Measurements from ENCODE around the gene PCBP4.
"Not testable (repeated sequence)": the region's sequence is repeated elsewhere in the genome, so short reads cannot be mapped to it uniquely, and the experiment has no call there.

PCBP4 gene

DNA sequence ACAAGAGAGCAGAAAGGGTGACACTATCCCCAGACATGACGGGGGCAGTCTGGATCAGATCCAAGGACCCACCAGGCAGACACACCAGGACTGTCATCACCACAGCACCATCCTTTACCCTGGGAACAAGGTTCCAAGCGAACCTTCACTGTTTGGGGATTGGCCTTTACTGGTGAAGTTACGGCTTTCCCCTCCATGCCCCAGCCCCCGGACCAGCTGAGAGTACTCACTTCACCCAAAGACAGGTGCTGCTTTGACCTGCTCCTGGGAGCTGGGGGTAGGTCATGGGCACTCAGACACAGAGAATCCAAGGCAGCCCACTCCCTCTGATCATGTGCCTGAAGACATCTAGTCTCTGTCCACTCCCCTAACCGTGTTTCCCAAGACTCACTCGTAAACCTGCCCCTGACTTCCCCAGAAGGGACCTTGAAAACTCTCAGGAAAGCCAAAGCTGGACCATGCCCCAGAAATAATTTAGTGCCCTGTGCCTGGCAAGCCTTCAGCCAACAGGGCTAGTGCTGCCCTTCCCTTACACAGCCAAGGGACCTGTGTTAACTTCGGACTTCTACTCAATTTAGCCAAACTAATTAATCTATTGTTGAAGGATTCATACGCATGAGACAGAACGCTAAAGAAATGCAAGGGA lies 28.4 kb downstream of the PCBP4 start:
- no peak for DNase-seq (ENCODE audit: low read depth)

DNA sequence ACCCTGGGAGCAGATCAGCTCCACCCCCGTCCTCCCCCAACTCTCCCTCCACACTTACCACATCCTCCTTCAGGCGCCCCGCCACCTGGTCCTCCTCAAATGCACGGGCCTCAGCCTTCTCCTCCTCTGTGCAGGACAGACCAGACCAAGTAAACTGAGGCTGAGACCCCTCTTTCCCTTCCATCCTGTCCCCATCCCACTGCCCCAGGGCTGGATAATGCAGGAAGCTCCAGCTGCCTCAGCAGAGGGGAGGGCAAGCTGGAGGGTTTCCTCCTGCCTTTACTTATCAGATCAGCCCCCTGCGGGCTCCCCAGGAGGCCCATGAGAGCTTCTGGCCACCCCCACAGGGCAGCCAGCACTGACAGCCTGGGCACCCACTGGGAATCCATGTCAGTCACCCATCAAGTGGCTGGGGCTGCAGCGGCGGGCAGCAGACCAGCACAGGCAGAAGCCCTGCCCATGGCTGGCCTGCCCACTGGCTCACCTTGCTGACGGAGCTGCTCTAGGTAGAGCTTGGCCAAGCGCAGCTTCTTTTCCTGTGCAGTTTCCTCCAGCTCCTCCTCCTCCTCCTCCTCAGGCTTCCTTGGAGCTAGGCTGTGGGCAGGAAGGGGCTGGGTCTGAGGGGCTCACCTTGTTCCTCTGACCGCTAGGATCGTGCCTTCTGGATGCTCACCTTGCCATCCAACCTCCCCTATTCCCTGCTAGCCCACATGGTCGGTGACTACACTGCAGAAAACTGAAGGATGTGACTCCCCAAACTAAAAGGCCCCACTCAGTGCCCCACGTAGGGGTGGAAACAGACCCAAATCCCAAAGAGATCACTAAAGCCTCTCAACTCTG lies 29.4 kb downstream of the PCBP4 start:
- DNase-seq (ENCODE audit: low read depth), result no peak

DNA sequence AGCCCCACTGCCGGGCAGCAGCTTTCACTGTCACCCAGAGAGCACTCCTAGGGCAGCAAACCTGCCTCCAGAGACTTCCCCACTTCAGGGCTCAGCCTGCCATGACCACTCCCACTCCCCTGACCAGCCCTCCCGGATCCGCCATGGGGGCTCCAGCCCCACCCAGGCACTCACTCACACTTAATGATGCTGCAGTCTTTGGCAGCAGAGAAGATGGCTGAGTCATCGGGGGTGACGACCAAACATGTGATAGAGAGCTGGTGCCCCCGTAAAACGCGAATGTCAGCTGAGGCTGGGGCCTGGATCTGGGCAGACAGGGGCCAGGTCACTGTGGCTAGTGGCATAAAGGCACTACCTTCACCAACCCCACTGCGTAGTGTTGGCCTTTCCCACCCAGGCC lies 30.2 kb downstream of the PCBP4 start:
- DNase-seq (ENCODE audit: low read depth), result no peak

DNA sequence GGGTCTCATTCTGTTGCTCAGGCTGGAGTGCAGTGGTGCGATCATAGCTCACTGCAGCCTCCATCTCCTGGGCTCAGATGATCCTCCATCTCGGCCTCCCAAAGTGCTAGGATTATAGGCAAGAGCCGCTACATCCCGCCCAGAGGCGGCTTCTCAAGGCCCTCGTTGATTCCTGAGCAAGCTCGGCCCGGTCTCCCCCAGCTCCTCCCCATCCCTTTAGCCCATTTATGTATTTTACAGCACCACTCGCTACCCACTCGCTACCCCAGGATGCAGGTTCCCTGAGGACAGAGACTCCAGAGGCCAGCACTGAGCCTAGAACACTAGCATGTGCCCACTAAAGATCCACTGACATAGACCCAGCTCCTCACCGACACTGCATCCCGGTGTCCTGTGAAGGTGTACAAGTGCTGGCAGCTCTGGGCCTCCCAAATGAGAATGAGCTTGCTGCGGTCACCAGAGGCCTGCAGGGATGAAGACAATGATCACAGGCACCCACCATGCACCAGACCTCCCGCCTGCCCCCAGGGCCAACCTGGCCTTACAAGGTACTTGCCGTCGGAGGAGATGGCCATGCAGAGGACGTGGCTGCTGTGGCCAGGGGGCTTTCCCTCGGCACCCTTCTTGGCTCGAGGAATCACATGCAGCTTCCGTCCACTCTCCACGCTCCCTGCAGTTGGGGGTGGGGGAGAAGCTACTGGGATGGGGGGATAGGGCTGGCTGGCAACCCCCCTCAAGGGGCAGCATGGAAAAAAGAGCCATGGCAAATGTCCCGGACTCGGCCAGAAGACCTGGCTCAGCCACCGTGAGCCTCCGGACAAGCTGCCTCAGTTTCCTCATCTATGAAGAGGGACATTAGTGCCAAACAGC lies 31.1 kb downstream of the PCBP4 start:
- no peak for DNase-seq (ENCODE audit: low read depth)

DNA sequence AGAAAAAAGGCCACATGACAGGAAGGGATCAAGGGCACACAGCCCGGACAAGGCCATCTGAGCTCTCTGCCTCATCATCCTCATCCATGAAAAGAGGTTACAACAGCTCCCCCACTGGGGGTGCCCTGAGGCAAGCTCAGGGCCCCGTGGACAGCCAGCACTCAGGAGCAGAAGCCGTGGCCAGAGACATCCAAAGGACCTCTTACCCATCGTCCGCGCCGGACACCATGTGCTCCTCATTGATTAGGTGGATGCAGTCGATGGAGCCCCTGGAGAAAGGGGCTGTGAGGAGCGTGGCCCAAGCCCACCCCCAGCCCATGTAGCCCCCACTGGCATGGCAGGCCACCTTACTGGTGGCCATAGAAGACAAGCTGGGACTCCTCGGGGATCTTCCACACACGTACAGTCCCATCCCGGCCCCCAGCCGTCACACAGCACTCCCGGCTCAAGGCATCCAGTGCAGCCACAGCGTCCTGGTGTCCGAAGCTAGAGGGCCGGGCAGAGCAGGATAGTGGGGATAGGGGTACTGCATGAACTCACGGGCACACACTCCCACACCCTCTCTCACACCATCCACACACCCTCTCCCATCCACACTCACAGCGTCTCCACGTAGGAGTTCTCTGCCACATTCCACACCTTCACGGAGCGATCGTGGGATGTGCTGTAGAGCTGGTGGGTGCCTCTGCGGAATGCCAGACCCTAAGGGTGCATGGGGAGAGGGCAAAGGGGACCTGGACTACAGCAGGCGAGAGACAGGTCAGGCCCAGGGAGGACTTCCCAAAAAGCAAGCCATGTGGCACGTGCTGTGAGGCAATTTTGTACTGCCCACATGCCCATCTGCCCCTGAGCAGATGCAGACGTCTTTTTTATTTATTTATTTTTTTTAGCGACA lies 32.0 kb downstream of the PCBP4 start:
- DNase-seq (ENCODE audit: low read depth), result no peak

DNA sequence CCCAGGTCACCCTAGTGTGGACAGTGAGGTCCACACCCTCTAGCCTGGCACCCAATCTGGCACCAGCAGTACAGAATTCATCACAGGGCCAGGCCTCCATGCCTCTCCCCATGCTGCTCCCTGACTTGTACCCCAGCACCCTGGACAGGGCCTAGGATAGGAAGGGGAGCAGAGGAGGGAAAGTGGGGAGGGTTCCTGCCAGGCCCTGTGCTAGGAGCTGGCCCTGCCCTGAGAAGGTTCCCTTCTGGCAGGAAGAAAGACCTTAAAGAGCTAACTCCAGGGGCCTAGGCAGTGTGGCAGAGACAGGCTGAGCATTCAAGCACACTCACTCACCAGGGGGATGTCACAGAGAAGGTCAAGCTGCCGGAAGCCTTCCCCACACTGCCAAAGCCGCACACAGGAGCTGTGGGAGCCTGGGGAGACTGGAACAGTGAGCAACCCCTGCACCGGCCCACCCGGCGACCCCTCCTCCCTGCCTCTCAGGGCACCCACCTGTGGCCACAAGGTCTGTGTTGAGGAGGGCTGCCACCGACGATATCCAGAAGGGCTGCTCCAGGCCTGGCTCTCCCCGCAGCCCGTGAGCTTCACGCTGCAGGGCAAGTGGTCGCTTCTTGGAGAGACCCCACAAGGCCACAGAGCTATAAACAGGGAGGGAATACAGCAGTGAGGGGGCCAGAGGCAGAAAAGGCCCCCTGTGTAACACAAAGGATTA lies 33.0 kb downstream of the PCBP4 start:
- DNase-seq (ENCODE audit: low read depth), result no peak

DNA sequence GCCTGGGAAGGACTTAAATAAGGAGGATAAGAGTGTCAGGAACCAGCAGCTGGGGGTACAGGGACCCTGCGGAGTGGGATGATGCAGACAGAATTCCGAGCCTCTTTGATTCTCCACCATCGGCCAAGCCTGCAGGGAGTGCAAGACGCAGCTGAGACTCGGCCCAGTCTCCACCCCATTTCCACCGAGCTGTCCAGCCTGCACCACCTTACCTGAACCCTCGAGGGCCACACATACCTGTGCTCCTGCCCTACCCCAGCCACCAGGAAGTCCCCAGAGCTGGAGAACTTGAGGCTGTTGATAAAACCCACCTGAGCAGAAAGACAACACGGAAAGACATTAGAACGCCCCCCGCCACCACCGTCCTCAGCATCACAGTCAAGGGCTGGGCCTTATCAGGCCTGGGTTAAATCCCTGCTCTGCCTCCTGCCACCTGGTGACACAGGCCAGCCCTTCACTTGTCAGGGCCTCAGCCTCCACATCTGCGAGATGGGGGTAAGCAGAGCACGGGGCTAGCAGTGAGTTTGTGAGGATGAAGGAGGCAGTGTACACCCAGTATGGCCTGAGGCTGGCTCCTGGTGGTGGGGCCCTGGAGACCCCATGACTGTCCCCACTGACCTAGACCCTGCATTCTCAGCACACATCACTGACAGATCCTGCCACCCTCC lies 33.6 kb downstream of the PCBP4 start:
- DNase-seq (ENCODE audit: low read depth), result no peak

DNA sequence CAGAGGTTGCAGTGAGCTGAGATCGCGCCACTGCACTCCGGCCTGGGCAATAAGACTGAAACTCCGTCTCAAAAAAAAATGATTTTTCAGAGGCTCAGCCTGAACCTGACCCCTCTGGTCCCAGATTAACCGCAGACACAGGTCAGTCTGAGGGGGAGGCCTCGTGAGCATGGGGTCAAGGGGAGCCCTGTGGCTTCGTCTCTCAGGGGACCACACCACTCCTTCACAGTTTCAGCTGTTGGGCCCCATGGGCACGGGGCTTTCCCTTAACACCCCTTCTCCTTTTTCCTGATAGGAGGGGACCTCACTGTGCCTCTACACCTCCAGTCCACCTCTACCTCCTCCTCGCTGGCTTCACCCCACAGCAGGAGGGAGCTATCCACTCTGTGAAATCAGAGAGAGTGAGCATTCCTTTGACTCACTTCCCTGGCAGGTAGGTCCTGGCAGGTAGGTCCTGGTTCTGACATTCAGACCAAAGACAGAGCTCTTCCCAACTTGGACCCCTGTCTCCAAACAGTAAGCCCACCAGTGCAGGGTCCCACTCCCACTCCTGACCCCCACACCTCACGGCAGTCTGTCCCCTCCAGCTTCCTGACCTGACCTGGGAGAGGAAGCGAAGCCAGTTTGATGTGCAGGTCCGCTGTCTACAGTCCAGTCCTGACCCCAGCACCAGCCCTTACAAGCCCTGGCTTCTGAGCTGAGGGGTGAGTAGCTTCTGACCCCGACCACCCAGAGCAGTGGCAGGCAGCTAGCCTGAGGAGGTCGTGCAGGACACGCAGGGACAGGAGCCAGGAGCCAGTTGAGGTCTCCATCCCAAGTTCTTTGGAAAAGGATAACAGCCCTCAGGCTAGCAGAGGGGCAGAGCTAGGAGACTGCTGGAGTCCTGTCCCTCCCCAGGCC lies 34.5 kb downstream of the PCBP4 start:
- DNase-seq (ENCODE audit: low read depth), result no peak

DNA sequence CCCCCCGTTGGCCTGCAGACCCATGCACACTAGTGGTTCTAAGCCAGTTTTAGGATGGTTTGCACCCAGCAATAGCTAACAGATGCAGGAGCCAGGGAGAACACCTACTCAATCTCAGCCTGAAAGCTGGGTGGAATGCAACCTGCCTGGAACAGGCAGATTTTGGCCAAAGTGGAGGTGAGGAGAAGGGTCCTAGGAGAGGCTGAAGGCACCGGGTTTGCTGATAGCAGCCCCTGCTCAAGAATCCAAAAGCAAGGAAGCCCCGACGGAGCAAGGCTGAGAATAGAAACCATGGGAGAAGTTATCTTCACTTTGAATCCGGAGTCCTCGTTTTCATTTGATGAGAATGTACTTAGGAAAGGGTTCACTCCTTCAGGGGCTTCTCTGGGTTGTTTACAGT lies 35.5 kb downstream of the PCBP4 start:
- no peak for DNase-seq (ENCODE audit: low read depth)

DNA sequence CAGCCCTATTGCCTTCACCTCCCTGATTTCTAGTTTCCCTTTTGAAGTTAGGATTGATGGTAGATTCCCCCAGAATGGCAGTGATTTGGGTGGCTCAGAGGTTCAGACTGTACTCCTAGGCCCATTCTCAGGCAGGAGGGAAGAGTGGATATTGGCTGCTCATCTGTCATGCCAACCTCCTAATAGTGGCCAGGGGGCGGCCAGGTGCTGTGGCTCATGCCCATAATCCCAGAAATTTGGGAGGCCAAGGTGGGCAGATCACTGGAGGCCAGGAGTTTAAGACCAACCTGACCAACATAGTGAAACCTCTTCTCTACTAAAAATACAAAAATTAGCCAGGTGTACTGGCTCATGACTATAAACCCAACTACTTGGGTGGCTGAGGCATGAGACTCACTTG lies 36.8 kb downstream of the PCBP4 start:
- no peak for DNase-seq (ENCODE audit: low read depth)

DNA sequence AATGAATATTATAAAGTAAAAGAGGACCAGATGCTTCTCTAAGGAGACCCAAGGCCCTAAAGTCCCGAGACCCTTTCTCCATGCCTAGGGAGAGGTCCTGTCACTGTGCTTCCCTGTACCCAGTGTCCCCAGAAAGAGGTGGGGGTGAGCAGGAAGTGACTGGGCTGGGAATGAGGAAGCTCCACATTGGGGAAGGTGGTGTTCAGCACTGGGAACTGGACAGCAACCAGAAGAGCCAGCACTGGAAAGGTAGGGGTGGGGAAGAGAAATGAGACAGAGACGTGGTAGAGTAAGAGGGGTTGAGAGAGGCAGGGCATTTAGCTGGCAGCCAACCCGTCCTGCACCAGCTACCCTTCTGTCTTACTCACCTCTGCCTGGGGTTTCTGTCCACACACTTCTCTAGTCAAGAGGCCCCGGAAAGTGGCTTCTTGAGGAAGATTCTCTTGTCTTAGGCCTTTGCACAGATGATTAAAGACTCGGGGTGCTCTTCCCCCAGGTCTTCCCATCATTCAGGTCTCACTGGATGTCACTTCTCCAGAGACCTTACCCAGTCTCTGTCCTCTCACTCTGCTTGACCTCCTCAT lies 37.7 kb downstream of the PCBP4 start:
- no peak for DNase-seq (ENCODE audit: low read depth)

DNA sequence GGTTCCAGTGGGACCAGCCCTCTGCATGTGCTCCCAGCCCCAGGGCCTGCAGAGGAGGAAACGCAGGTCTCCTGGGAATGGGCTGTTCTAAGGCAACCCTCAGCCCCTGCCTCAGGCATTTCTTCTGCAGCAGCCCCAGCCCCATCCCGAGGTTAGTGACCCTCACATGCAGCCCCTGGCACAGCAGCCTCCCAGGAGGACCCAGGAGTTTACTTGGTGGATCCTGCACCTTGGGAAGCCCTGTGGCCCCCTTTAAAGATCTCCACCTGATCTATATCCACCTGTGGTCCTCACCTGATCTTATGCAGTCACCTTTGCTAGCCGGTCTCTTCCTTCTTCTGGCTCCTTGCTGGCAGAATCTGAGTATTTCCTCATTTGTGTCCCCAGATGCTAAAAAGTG lies 38.3 kb downstream of the PCBP4 start:
- not testable (repeated sequence) for DNase-seq (ENCODE audit: low read depth)

DNA sequence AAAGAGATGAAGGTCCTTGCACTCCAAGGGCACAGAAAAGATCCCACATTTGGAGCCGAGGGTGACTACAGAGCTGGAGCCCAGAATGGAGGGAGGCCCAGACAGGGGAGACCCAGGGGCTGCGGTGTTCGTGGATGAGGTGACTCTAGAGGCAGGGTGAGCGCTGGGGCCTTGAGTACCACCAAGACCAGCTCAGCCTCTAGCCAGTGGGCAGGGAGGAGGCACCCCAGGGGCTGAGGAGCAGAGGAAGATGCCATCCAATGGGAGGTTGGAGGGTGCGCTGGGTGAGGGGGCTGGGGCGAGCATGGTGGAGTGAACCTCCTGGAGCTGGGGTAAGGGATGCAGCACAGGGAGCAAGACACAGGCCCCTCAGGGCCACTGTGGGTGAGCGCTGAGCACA lies 38.8 kb downstream of the PCBP4 start:
- DNase-seq (ENCODE audit: low read depth), result no peak

DNA sequence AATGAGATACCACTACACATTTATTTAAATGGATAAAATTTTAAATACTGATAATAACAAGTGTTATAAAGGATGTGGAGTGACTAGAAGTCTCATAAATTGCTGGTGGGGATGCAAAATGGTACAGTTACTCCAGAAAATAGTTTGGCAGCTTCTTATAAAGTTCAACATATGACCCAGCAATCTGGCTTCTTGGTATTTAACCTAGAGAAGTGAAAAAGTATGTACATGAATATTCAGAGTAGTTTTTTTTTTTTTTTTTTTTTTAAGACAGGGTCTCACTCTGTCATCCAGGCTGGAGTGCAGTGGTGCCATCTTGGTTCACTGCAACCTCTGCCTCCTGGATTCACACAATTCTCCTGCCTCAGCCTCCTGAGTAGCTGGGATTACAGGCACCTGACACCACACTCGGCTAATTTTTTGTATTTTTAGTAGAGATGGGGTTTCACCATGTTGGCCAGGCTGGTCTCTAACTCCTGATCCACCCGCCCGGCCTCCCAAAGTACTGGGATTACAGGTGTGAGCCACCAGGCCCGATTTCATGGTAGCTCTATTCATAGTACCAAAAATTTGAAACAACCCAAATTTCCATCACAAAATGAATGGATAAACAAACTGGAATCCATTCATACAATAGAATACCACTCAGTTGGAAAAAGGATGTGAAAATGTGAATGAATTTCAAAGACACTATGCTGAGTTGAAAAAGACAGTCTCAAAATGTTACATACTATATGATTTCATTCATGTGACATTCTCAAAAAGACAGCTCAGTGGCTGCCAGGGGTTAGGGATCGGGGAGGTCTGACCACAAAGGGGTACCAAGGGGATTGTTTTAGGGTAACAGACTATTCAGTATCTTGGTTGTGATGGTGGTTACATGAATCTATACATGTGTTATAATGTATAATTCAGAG lies 39.9 kb downstream of the PCBP4 start:
- DNase-seq (ENCODE audit: low read depth), result no peak

DNA sequence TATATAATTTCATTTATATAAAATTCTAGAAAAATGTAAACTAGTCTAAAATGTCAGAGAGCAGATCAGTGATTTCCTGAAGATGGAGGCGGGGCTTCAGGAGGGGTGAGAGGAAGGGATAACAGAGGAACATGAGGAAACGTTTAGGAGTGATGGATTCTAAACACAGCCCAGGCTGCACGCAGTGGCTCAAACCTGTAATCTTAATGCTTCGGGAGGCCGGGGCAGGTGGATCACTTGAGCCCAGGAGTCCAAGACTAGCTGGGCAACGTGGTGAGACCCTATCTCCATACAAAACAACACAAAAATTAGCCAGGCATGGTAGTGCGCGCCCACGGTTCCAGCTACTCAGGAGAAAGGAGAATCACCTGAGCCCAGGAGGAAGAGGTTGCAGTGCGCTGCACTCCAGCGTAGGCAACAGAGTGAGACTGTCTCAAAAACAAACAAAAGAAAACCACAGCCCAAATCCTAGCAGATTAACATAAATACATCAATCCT lies 46.1 kb downstream of the PCBP4 start:
- no peak for DNase-seq (ENCODE audit: low read depth)

DNA sequence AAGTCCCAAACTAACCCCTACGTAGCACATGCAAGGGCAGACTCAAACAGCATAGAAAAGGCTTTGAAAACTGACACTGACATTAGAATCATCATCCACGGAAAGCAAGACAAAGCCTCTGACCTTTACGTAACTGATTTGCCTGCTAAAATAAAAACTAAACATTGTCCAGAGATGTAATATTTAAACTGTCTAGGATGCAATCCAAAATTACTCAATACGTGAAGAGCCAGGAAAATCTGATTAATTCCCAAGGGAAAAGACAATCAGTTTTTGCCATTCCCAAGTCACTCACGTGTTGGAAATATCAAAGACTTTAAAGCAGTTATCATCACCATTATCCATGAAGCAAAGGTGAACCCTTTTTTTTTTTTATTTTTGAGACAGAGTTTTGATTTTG lies 50.8 kb downstream of the PCBP4 start:
- DNase-seq (ENCODE audit: low read depth), result no peak

DNA sequence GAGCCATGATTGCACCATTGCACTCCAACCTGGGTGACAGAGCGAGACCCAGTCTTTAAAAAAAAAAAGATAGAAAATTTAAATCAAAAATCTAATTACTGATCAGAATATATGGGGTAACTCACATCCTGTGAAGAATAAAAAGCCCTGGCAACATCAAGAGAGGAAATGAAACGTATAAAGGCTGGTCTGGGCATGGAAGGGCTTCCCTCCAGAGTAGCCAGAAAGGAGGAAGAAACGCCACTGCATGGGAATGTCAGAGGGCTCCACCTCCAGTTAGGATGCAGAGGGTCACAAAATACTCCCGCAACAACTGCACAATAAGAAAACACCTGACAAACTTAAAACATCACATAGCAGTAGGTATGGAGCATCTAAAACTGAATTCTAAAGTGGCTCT lies 59.2 kb downstream of the PCBP4 start:
- no peak for DNase-seq (ENCODE audit: low read depth)

Data from stimulated activated CD8-positive, alpha-beta memory T cell treated with anti-CD3 and anti-CD28 coated beads, Interleukin-15, amount 100 ng/mL, for 24 hours (primary cell).